WTC11 (cell line): ENCODE data around the gene NUDT14. TPM values are rescaled to one million over a fixed set of nuclear protein-coding genes. Genes with fewer than 3 reads are reported as not detected.

Experiments
- ATAC-seq: fragments of 200-7000 bp; cut with Tn5 transposase; 2 replicates; pipeline ENCODE4 v1.10.0; 2021; ENCODE audit warnings: mild to moderate bottlenecking, moderate library complexity
- CTCF ChIA-PET: fragments of 300-600 bp; sonication (Branson Sonifier 250); formaldehyde crosslinking; loops from one replicate; lab custom pipeline; 2021; ENCODE audit warnings: antibody characterized with exemption; lab: Charles Lee
- POLR2A ChIA-PET: fragments of 350-600 bp; sonication (Branson Sonifier 250); formaldehyde crosslinking; loops from one replicate; lab custom pipeline; 2021; ENCODE audit warnings: antibody characterized with exemption; lab: Charles Lee
- DNase-seq: peaks from one replicate; pipeline ENCODE4 v3.0.0; 2021; ENCODE audit warnings: low spot score
- H3K27ac Mint-ChIP-seq: 2 replicates; pipeline ENCODE4 v1.8.0; 2021; ENCODE audit warnings: mixed read lengths
- H3K27me3 Mint-ChIP-seq: 2 replicates; pipeline ENCODE4 v1.8.0; 2021; ENCODE audit warnings: low read depth, mild to moderate bottlenecking, moderate library complexity, mixed read lengths
- H3K36me3 Mint-ChIP-seq: 2 replicates; pipeline ENCODE4 v1.8.0; 2021; ENCODE audit warnings: mixed read lengths
- H3K4me1 Mint-ChIP-seq: 2 replicates; pipeline ENCODE4 v1.8.0; 2022; ENCODE audit warnings: mixed read lengths
- H3K4me3 Mint-ChIP-seq: 2 replicates; pipeline ENCODE4 v1.8.0; 2021; ENCODE audit warnings: mild to moderate bottlenecking, moderate library complexity, mixed read lengths
- H3K9me3 Mint-ChIP-seq: 2 replicates; pipeline ENCODE4 v1.8.0; 2021; ENCODE audit warnings: mixed read lengths
- AR ChIP-seq: fragments of 250-450 bp; sonication (Bioruptor Pico); IDR thresholded peaks from 2 replicates; pipeline ENCODE4 v1.9.0; 2021; ENCODE audit warnings: mild to moderate bottlenecking
- ATF1 ChIP-seq: sonication (generic); formaldehyde crosslinking; IDR thresholded peaks from 2 replicates; pipeline ENCODE4 v1.8.1; 2023; ENCODE audit warnings: mild to moderate bottlenecking, moderate library complexity, missing genetic modification reagents
- CREB1 ChIP-seq: sonication (generic); formaldehyde crosslinking; IDR thresholded peaks from 2 replicates; pipeline ENCODE4 v1.8.0; 2023; ENCODE audit warnings: mild to moderate bottlenecking, missing genetic modification reagents
- EMX1 ChIP-seq: fragments of 250-450 bp; sonication (Bioruptor Pico); IDR thresholded peaks from 2 replicates; pipeline ENCODE4 v1.8.0; 2021; ENCODE audit warnings: mild to moderate bottlenecking
- FOXP4 ChIP-seq: sonication (generic); formaldehyde crosslinking; IDR thresholded peaks from 2 replicates; pipeline ENCODE4 v1.8.0; 2022; ENCODE audit warnings: mild to moderate bottlenecking, missing genetic modification reagents
- GTF2I ChIP-seq: fragments of 250-450 bp; sonication (Bioruptor Pico); conservative IDR thresholded peaks from 2 replicates; pipeline ENCODE4 v1.4.0; 2021; ENCODE audit warnings: mild to moderate bottlenecking
- HMGA2 ChIP-seq: fragments of 250-450 bp; sonication (Bioruptor Pico); IDR thresholded peaks from 2 replicates; pipeline ENCODE4 v1.4.0; 2021; ENCODE audit warnings: mild to moderate bottlenecking, moderate library complexity
- JAZF1 ChIP-seq: fragments of 250-450 bp; sonication (Bioruptor Pico); IDR thresholded peaks from 2 replicates; pipeline ENCODE4 v1.9.0; 2021; ENCODE audit warnings: moderate library complexity, mild to moderate bottlenecking, inconsistent platforms
- NR2C2 ChIP-seq: sonication (generic); formaldehyde crosslinking; IDR thresholded peaks from 2 replicates; pipeline ENCODE4 v1.8.0; 2022; ENCODE audit warnings: mild to moderate bottlenecking, missing genetic modification reagents
- SP1 ChIP-seq: sonication (generic); formaldehyde crosslinking; conservative IDR thresholded peaks from 2 replicates; pipeline ENCODE4 v1.8.1; 2022; ENCODE audit warnings: missing genetic modification reagents
- TEAD1 ChIP-seq: sonication (generic); formaldehyde crosslinking; IDR thresholded peaks from 2 replicates; pipeline ENCODE4 v1.8.0; 2022; ENCODE audit warnings: mild to moderate bottlenecking, missing genetic modification reagents
- USF2 ChIP-seq: sonication (generic); formaldehyde crosslinking; IDR thresholded peaks from 2 replicates; pipeline ENCODE4 v1.8.1; 2023; ENCODE audit warnings: mild to moderate bottlenecking, missing genetic modification reagents, moderate library complexity
- ZBTB43 ChIP-seq: sonication (generic); formaldehyde crosslinking; IDR thresholded peaks from 2 replicates; pipeline ENCODE4 v1.8.1; 2023; ENCODE audit warnings: mild to moderate bottlenecking, missing genetic modification reagents
- ZNF281 ChIP-seq: sonication (generic); formaldehyde crosslinking; IDR thresholded peaks from 2 replicates; pipeline ENCODE4 v1.8.0; 2023; ENCODE audit warnings: mild to moderate bottlenecking, missing genetic modification reagents
- ZNF396 ChIP-seq: fragments of 250-450 bp; sonication (Bioruptor Pico); IDR thresholded peaks from 2 replicates; pipeline ENCODE4 v1.8.0; 2021; ENCODE audit warnings: mild to moderate bottlenecking, moderate library complexity, borderline replicate concordance
- total RNA-seq: library from RNA; stranded (reverse); gene quantifications from 3 replicates; pipeline ENCODE4 v1.2.3, GENCODE V29; 2021

The NUDT14 gene
- total RNA-seq, 1 experiment from 2014 or later: 35.4 TPM

GRCh38 chr14:105173901-105174894 is 6.9 kb downstream of the NUDT14 start (continued):
- TF ChIP-seq ZNF281 (no peak), JAZF1 (CRISPR knock-in tag) (no peak), ZNF396 (CRISPR knock-in tag) (no peak), ATF1 (CRISPR knock-in tag) (no peak), NR2C2 (CRISPR knock-in tag) (no peak)
- TF ChIP-seq, all 79 proteins: peak for 0

GRCh38 chr14:105173145-105173544 is 8.0 kb downstream of the NUDT14 start:
- Mint-ChIP-seq H3K9me3 (no peaks in the 10 kb centered on the region), H3K4me3 (no peak overlapping the region), H3K27ac (no peak overlapping the region), H3K36me3 (no peaks in the 10 kb centered on the region), H3K4me1 (no peaks in the 10 kb centered on the region), H3K27me3 (peaks cover 7% of the 10 kb centered on the region; the same call in 1 of the 2 replicates)
- POLR2A ChIA-PET: no interaction called here
- CTCF ChIA-PET: interaction anchor here (6.6 to 7.4 kb wide), 2 partner anchors 9 to 82 kb away, joined by 36 to 107 read pairs; partner anchors contain the start of gene NUDT14
- DNase-seq (no peak), ATAC-seq (no peak)
- TF ChIP-seq HMGA2 (CRISPR knock-in tag) (no peak), TEAD1 (CRISPR knock-in tag) (no peak), GTF2I (CRISPR knock-in tag) (no peak), JAZF1 (CRISPR knock-in tag) (no peak), USF2 (CRISPR knock-in tag) (no peak), FOXP4 (CRISPR knock-in tag) (no peak), CREB1 (CRISPR knock-in tag) (no peak), EMX1 (CRISPR knock-in tag) (no peak), AR (CRISPR knock-in tag) (no peak), ZBTB43 (CRISPR knock-in tag) (no peak), SP1 (CRISPR knock-in tag) (no peak)
